GM12878 (cell line): Measurements from ENCODE around the gene PCSK5. TPM values are rescaled to one million over a fixed set of nuclear protein-coding genes. Genes with fewer than 3 reads are reported as not detected.

Experiments used
- BHLHE40 ChIP-seq, 2 experiments: fragments of 450-650 bp in 1 of 2; IDR thresholded peaks; 2 replicates each; pipeline ENCODE4 v1.6.1; 2011 to 2017; ENCODE audit warnings: low read depth in 2 of 2, borderline replicate concordance in 1 of 2, improper control_type of control experiment in 1 of 2, low read length in 1 of 2, mild to moderate bottlenecking in 1 of 2
- NRF1 ChIP-seq: conservative IDR thresholded peaks from 2 replicates; pipeline ENCODE4 v1.6.1; 2011; ENCODE audit warnings: mild to moderate bottlenecking, low read depth, low read length, improper control_type of control experiment
- PBX3 ChIP-seq: IDR thresholded peaks from 2 replicates; pipeline ENCODE4 v1.6.1; 2011; ENCODE audit warnings: mild to moderate bottlenecking, low read depth, low read length, moderate library complexity; ENCODE audit not compliant: insufficient replicate concordance
- PML ChIP-seq: IDR thresholded peaks from 2 replicates; pipeline ENCODE4 v1.6.1; 2012; ENCODE audit warnings: low read length, inconsistent platforms
- SIN3A ChIP-seq: IDR thresholded peaks from 2 replicates; pipeline ENCODE4 v1.6.1; 2012; ENCODE audit warnings: low read depth, low read length, improper control_type of control experiment
- polyA plus RNA-seq, 11 experiments: library from polyadenylated mRNA; depleted of rRNA in 4 of 11; unstranded in 6 of 11; stranded (reverse) in 5 of 11; fragments of >200 nt; fragmentation: Nextera tagmentation in 4 of 11; fragmentation: Illumina TruSeq in 1 of 11; extraction: Ambion mirVana in 4 of 11; extraction: Trizol in 1 of 11; gene quantifications; 1 replicate in 1 of 11; 2 replicates in 10 of 11; pipeline versions ENCODE4 v1.2.1 to v1.2.3, GENCODE V29; 2011 to 2016; ENCODE audit warnings: inconsistent platforms in 2 of 11, missing spikeins in 2 of 11, low read depth in 1 of 11
- total RNA-seq, 4 experiments: library from RNA; depleted of rRNA in 3 of 4; stranded (reverse); fragments of >200 nt in 3 of 4; fragmentation: Illumina TruSeq in 1 of 4; extraction: Trizol in 1 of 4; gene quantifications; 2 replicates each; pipeline versions ENCODE4 v1.2.1 to v1.2.3, GENCODE V29; 2013 to 2021
- TF ChIP-seq, protein P1 (sequence below), 3 experiments: IDR thresholded peaks in 2 of 3; conservative IDR thresholded peaks in 1 of 3; 2 replicates each; pipeline ENCODE4 v1.5.1; 2011; ENCODE audit warnings: low read depth in 3 of 3, low read length in 3 of 3, mild to moderate bottlenecking in 3 of 3, control low read depth in 2 of 3, moderate library complexity in 2 of 3, inconsistent platforms in 1 of 3, mixed read lengths in 1 of 3; ENCODE audit not compliant: control insufficient read depth in 2 of 3, insufficient read depth in 1 of 3; ENCODE audit errors: extremely low read depth in 1 of 3
- TF ChIP-seq, protein P2 (sequence below): IDR thresholded peaks from 2 replicates; pipeline ENCODE4 v1.6.1; 2012; ENCODE audit warnings: low read depth, low read length, improper control_type of control experiment

Gene PCSK5
- total and polyA plus RNA-seq, 10 of the 15 experiments (the other 5 are each of a cell fraction or from before 2014, with no cell fraction given), result 0.01 to 0.13 (median 0.04) TPM; not detected in 3

- TF ChIP-seq, protein P1, sequence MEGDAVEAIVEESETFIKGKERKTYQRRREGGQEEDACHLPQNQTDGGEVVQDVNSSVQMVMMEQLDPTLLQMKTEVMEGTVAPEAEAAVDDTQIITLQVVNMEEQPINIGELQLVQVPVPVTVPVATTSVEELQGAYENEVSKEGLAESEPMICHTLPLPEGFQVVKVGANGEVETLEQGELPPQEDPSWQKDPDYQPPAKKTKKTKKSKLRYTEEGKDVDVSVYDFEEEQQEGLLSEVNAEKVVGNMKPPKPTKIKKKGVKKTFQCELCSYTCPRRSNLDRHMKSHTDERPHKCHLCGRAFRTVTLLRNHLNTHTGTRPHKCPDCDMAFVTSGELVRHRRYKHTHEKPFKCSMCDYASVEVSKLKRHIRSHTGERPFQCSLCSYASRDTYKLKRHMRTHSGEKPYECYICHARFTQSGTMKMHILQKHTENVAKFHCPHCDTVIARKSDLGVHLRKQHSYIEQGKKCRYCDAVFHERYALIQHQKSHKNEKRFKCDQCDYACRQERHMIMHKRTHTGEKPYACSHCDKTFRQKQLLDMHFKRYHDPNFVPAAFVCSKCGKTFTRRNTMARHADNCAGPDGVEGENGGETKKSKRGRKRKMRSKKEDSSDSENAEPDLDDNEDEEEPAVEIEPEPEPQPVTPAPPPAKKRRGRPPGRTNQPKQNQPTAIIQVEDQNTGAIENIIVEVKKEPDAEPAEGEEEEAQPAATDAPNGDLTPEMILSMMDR (IDR thresholded peaks at IDR 0.05 in 2 of 3, conservative IDR thresholded peaks at IDR 0.05 in 1 of 3; ENCODE audit: control insufficient read depth in 2 of 3, extremely low read depth in 1 of 3, insufficient read depth in 1 of 3, low read depth in 3 of 3, low read length in 3 of 3), result no peak
- TF ChIP-seq PBX3, result no peak
- no peak for TF ChIP-seq NRF1
- TF ChIP-seq, protein P2, sequence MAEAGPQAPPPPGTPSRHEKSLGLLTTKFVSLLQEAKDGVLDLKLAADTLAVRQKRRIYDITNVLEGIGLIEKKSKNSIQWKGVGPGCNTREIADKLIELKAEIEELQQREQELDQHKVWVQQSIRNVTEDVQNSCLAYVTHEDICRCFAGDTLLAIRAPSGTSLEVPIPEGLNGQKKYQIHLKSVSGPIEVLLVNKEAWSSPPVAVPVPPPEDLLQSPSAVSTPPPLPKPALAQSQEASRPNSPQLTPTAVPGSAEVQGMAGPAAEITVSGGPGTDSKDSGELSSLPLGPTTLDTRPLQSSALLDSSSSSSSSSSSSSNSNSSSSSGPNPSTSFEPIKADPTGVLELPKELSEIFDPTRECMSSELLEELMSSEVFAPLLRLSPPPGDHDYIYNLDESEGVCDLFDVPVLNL, result no peak
- no peak for TF ChIP-seq SIN3A
- no peak for TF ChIP-seq BHLHE40 (IDR thresholded peaks at IDR 0.05; ENCODE audit: borderline replicate concordance in 1 of 2, low read depth in 2 of 2, low read length in 1 of 2)
- TF ChIP-seq PML, result no peak
- TF ChIP-seq, all 136 proteins: peak for 0
These were observed 399.2 kb downstream of the PCSK5 start (continued) for GRCh38 chr9:76289703-76290102.
